IMR-90 (cell line): Measurements from ENCODE around the gene NOL4L. TPM values are rescaled to one million over a fixed set of nuclear protein-coding genes. Genes with fewer than 3 reads are reported as not detected.

Experiments
- ATAC-seq: fragments of 200-7000 bp; cut with Tn5 transposase; 2 replicates; pipeline ENCODE4 v1.9.1; 2020; ENCODE audit warnings: low read depth, mild to moderate bottlenecking, moderate library complexity
- BruUV-seq: library from RNA; stranded (reverse); fragments of 400-500 nt; replicated peaks from 2 replicates; lab custom pipeline; 2021; lab: Mats Ljungman, UMichigan
- CTCF ChIA-PET: fragments of 300-600 bp; formaldehyde crosslinking; extraction: SDS; loops from one replicate; lab custom pipeline; 2021; ENCODE audit warnings: antibody characterized with exemption; lab: Yijun Ruan, JAX
- POLR2A ChIA-PET: fragments of 300-600 bp; sonication (Branson Sonifier 250); formaldehyde crosslinking; loops from one replicate; lab custom pipeline; 2022; ENCODE audit warnings: antibody characterized with exemption; ENCODE audit not compliant: unreplicated experiment; lab: Charles Lee
- DNase-seq: peaks from one replicate; pipeline ENCODE4 v3.0.0; 2013
- H2AFZ ChIP-seq: replicated peaks from 2 replicates; pipeline ENCODE3; 2013; ENCODE audit warnings: low read length, mild to moderate bottlenecking; ENCODE audit not compliant: poor library complexity
- H2AK5ac ChIP-seq: 2 replicates; pipeline ENCODE4 v1.6.1; 2013; ENCODE audit warnings: low read depth, low read length, inconsistent platforms
- H2AK9ac ChIP-seq: replicated peaks from 2 replicates; pipeline ENCODE3; 2013; ENCODE audit warnings: mild to moderate bottlenecking, low read depth, low read length, moderate library complexity; ENCODE audit not compliant: poor library complexity
- H2BK120ac ChIP-seq: 2 replicates; pipeline ENCODE4 v1.6.1; 2013; ENCODE audit warnings: low read depth, low read length, inconsistent platforms
- H2BK15ac ChIP-seq: 3 replicates; pipeline ENCODE4 v1.6.1; 2013; ENCODE audit warnings: low read depth, low read length, inconsistent platforms
- H2BK20ac ChIP-seq: 2 replicates; pipeline ENCODE4 v1.6.1; 2013; ENCODE audit warnings: low read depth, mild to moderate bottlenecking, inconsistent platforms, low read length, moderate library complexity
- H2BK5ac ChIP-seq: 2 replicates; pipeline ENCODE4 v1.6.1; 2013; ENCODE audit warnings: mild to moderate bottlenecking, low read depth, low read length, inconsistent platforms; ENCODE audit not compliant: poor library complexity, severe bottlenecking
- H3K14ac ChIP-seq: replicated peaks from 2 replicates; pipeline ENCODE4 v1.6.1; 2013; ENCODE audit warnings: low read depth, low read length, inconsistent platforms
- H3K18ac ChIP-seq: 2 replicates; pipeline ENCODE4 v1.6.1; 2013; ENCODE audit warnings: low read depth, low read length, control low read depth
- H3K23ac ChIP-seq: 2 replicates; pipeline ENCODE4 v1.6.1; 2013; ENCODE audit warnings: low read depth, low read length, inconsistent platforms
- H3K27ac ChIP-seq: 2 replicates; pipeline ENCODE4 v1.5.1; 2013; ENCODE audit warnings: mild to moderate bottlenecking, control low read depth, low read length; ENCODE audit not compliant: insufficient read depth
- H3K27me3 ChIP-seq: 2 replicates; pipeline ENCODE4 v1.6.1; 2013; ENCODE audit warnings: low read length; ENCODE audit not compliant: control insufficient read depth, insufficient read depth
- H3K36me3 ChIP-seq: 2 replicates; pipeline ENCODE4 v1.6.1; 2013; ENCODE audit warnings: low read length, mixed read lengths; ENCODE audit not compliant: control insufficient read depth, insufficient read depth
- H3K4ac ChIP-seq: 2 replicates; pipeline ENCODE4 v1.6.1; 2013; ENCODE audit warnings: low read depth, low read length, inconsistent platforms
- H3K4me1 ChIP-seq: 2 replicates; pipeline ENCODE4 v1.6.1; 2013; ENCODE audit warnings: low read length, mixed read lengths; ENCODE audit not compliant: control insufficient read depth, insufficient read depth
- H3K4me2 ChIP-seq: 2 replicates; pipeline ENCODE4 v1.6.1; 2013; ENCODE audit warnings: low read depth, mild to moderate bottlenecking, control low read depth, low read length, moderate library complexity
- H3K4me3 ChIP-seq: 2 replicates; pipeline ENCODE4 v1.5.1; 2013; ENCODE audit warnings: low read depth, mild to moderate bottlenecking, control low read depth, low read length, moderate library complexity; ENCODE audit not compliant: insufficient read depth
- H3K56ac ChIP-seq: 2 replicates; pipeline ENCODE4 v1.6.1; 2013; ENCODE audit warnings: low read length, inconsistent platforms; ENCODE audit not compliant: insufficient read depth; ENCODE audit errors: extremely low read depth
- H3K79me1 ChIP-seq, 2 experiments: 2 replicates each; pipeline ENCODE4 v1.6.1; 2013; ENCODE audit warnings: low read length in 2 of 2, inconsistent platforms in 1 of 2, low read depth in 1 of 2
- H3K9ac ChIP-seq: 2 replicates; pipeline ENCODE4 v1.6.1; 2013; ENCODE audit warnings: low read depth, low read length, control low read depth
- H3K9me1 ChIP-seq: 2 replicates; pipeline ENCODE4 v1.6.1; 2013; ENCODE audit warnings: low read length, inconsistent platforms; ENCODE audit not compliant: insufficient read depth
- H3K9me3 ChIP-seq: 2 replicates; pipeline ENCODE4 v1.6.1; 2013; ENCODE audit warnings: low read length; ENCODE audit not compliant: control insufficient read depth, insufficient read depth
- H4K20me1 ChIP-seq: 2 replicates; pipeline ENCODE4 v1.6.1; 2013; ENCODE audit warnings: low read length, inconsistent platforms; ENCODE audit not compliant: insufficient read depth
- H4K5ac ChIP-seq: 2 replicates; pipeline ENCODE4 v1.6.1; 2013; ENCODE audit warnings: mild to moderate bottlenecking, low read depth, low read length, control low read depth
- H4K8ac ChIP-seq, 2 experiments: 2 replicates each; pipeline ENCODE4 v1.6.1; 2013; ENCODE audit warnings: low read depth in 2 of 2, low read length in 2 of 2, control low read depth in 1 of 2, inconsistent platforms in 1 of 2
- H4K91ac ChIP-seq: 2 replicates; pipeline ENCODE4 v1.6.1; 2013; ENCODE audit warnings: low read depth, low read length, inconsistent platforms; ENCODE audit not compliant: insufficient read depth
- CEBPB ChIP-seq: IDR thresholded peaks from 2 replicates; pipeline ENCODE4 v1.6.1; 2012; ENCODE audit warnings: low read depth, low read length, improper control_type of control experiment
- FOS ChIP-seq: fragments of 150-350 bp; IDR thresholded peaks from 2 replicates; pipeline ENCODE4 v1.6.1; 2016; ENCODE audit warnings: low read depth, low read length
- NFE2L2 ChIP-seq: fragments of 150-350 bp; IDR thresholded peaks from 2 replicates; pipeline ENCODE4 v1.6.1; 2016; ENCODE audit warnings: low read depth, mild to moderate bottlenecking, low read length
- POLR2A ChIP-seq: IDR thresholded peaks from 2 replicates; pipeline ENCODE4 v1.6.1; 2012; ENCODE audit warnings: mild to moderate bottlenecking, low read depth, low read length
- RAD21 ChIP-seq: IDR thresholded peaks from 2 replicates; pipeline ENCODE4 v1.6.1; 2012; ENCODE audit warnings: low read length, improper control_type of control experiment
- WGBS, 2 experiments: methylation state at CpG; one replicate each; pipeline versions ENCODE4 v1.1.5 to v1.1.7; 2013; ENCODE audit warnings: missing lambda C conversion rate in 2 of 2; ENCODE audit not compliant: insufficient read length in 1 of 2; ENCODE audit errors: extremely low coverage in 2 of 2; 5-methylcytosine and 5-hydroxymethylcytosine counted together
- dilution Hi-C: fragments of 300-500 bp; cut with HindIII; formaldehyde crosslinking; loops from one replicate; pipeline ENCODE4 v1.14.3; 2018; ENCODE audit warnings: low sequenced_read_pairs; ENCODE audit not compliant: unreplicated experiment
- in situ Hi-C: fragments of 300-500 bp; cut with MboI; formaldehyde crosslinking; loops from 3 replicates; pipeline ENCODE4 v1.14.3; 2019; ENCODE audit warnings: low sequenced_read_pairs, inconsistent platforms, mixed read lengths
- intact Hi-C: fragments of 100-400 bp; cut with micrococcal nuclease; formaldehyde crosslinking; loops from 2 replicates; pipeline ENCODE4 v1.10.0; 2022
- polyA plus RNA-seq, 3 experiments: library from polyadenylated mRNA; depleted of rRNA; stranded (reverse); fragments of >200 nt; gene quantifications; 2 replicates each; pipeline ENCODE4 v1.2.3, GENCODE V29; 2012; ENCODE audit warnings: low replicate concordance in 1 of 3
- total RNA-seq: library from RNA; depleted of rRNA; stranded (reverse); fragments of >200 nt; gene quantifications from 2 replicates; pipeline ENCODE4 v1.2.3, GENCODE V29; 2012

Gene NOL4L
- total and polyA plus RNA-seq, 2 of the 4 experiments (the other 2 are of a cell fraction): 4.7 to 13.3 TPM

DNA sequence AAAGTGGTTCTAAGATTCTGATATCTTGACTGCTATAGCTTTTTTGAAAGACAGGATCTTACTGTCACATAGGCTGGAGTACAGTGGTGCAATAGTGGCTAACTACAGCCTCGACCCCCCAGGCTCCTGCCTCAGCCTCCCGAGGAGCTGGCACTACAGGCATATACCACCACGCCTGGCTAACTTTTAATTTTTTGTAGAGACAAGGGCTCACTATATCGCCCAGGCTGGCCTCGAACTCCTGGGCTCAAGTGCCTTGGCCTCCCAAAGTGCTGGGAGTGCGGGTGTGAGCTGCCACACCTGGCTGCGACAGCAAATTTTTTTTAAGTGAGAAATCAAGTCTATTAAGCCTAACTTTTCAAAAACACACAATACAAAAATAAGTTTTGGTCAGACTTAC is 106.6 kb downstream of the NOL4L start:
- ChIA-PET POLR2A (no interaction called here), CTCF (no interaction called here)
- 91% methylated on average over 4 of the region's 7 CpGs; no CpG with 5 or more reads in 1 of the 2 experiments for WGBS, 2 experiments
- H3K23ac ChIP-seq: no peak overlapping the region
- H2BK5ac ChIP-seq: no peak overlapping the region
- H3K9ac ChIP-seq: no peak overlapping the region
- H2BK20ac ChIP-seq: no peak overlapping the region
- no peak overlapping the region for H2AK9ac ChIP-seq
- ATAC-seq (no peak), DNase-seq (no peak)
- peaks cover 38% of the 10 kb centered on the region for H3K4me1 ChIP-seq
- H4K5ac ChIP-seq: no peak overlapping the region
- in situ Hi-C loops (loop anchor here (25.0 kb wide), 1 partner anchor 641 kb away; the partner anchor contains the start of gene FOXS1), dilution Hi-C loops (no loop called here), intact Hi-C loops (no loop called here)
- H2AK5ac ChIP-seq: no peak overlapping the region
- H4K8ac ChIP-seq: no peak overlapping the region
- no peak overlapping the region for H3K4me2 ChIP-seq
- TF ChIP-seq NFE2L2 (no peak), FOS (no peak), RAD21 (no peak), POLR2A (no peak), CEBPB (no peak)
- peaks cover 26% of the 10 kb centered on the region for H3K9me1 ChIP-seq
- BruUV-seq: no TSS peak
- H3K4ac ChIP-seq: no peak overlapping the region
- H4K20me1 ChIP-seq: peaks cover 52% of the 10 kb centered on the region
- H3K9me3 ChIP-seq: no peaks in the 10 kb centered on the region
- H2BK15ac ChIP-seq: no peak overlapping the region
- peaks cover 2% of the 10 kb centered on the region for H3K36me3 ChIP-seq
- H2BK120ac ChIP-seq: no peak overlapping the region
- H3K4me3 ChIP-seq: no peak overlapping the region
- no peak overlapping the region for H3K56ac ChIP-seq
- no peak overlapping the region for H2AFZ ChIP-seq
- no peak overlapping the region for H3K14ac ChIP-seq
- H3K27me3 ChIP-seq: no peaks in the 10 kb centered on the region
- no peak overlapping the region for H3K18ac ChIP-seq
- no peak overlapping the region for H4K91ac ChIP-seq
- no peak overlapping the region for H3K27ac ChIP-seq
- peaks cover 10 to 84% of the 10 kb centered on the region in 2 experiments; a peak in 3 of 4 replicates for H3K79me1 ChIP-seq
